Ammon's horn (tissue), 1 donor: Measurements from ENCODE around the gene UBASH3B.
A peak's percentile ranks its signal among the peaks of the same experiment; 100 is the strongest.
"Not testable (repeated sequence)": the region's sequence is repeated elsewhere in the genome, so short reads cannot be mapped to it uniquely, and the experiment has no call there.

Experiments used
- DNase-seq: peaks from one replicate; pipeline ENCODE4 v3.0.0-alpha.2; 2016; ENCODE audit warnings: low spot score

Gene UBASH3B

DNA sequence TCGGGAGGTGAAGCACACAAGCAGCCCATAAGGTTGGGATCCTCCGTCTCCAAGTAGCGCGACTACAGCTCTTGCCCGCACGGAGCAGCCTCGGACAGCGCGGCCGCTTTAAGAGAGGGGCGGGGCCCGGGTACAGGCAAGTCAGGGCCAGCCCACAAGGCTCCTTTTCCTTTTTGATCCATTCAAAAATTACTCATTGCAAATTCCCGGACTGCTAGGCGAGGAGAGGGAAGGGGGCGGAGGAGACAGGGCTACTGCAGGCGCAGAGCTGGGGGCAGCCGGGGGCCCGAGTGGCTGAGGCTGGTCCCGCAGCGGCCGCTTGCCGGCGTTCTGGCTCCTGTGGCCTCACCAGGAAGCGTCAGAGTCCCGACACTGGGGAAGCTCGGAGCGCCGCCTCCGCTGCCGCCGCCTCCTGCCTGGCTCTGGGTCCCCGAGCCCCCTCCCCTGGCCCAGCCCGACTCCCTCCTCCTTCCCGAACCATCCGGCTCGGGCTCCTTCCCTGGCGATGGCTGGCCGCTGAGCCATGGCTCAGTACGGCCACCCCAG is at the start of gene UBASH3B:
TSS of gene UBASH3B (plus strand) at position 196 of the 546 bp plus-strand sequence. CDS start at position 524, 328 bp downstream.
- peak; percentile 73 for DNase-seq

DNA sequence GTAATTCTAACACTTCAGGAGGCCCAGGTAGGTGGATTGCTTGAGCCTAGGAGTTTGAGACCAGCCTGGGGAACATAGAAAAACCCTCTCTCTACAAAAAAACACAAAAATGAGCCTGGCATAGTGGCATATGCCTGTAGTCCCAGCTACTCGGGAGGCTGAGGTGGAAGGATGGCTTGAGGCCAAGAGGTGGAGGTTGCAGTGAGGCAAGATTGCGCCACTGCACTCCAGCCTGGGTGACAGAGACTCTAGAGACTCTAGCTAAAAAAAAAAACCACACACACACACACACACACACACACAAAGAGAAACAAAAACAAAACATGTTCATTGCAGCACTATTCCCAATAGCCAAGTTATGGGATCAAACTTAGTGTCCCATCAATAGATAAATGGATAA is 48.4 kb upstream of the UBASH3B start:
- not testable (repeated sequence) for DNase-seq

DNA sequence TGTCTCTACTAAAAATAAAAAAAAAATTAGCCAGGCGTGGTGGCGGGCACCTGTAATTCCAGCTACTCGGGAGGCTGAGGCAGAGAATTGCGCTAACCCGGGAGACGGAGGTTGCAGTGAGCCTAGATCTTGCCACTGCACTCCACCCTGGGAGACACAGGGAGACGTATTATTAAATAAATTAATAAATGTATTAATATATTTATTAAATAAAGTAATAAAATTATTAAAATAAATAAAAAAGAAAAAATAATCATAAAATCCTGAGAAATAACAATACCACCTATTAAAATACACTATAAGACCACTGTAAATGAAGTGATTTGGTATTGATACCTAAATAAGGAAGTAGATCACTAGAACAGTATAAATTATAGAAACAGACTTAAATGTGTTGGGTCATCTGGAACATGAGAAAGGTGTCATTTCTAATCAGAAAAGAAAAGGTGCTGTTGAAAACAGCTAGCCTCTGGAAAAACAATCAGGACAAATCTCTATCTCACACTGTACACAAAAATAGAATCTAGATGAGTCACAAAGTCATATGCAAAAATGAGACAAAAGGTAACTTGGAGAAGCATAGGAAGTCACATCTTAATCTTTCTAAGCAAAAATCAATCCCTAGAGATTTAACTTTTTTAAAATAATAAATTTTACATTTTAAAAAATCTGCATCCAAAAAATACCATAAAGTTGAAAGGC is 43.2 kb upstream of the UBASH3B start:
- no peak for DNase-seq

DNA sequence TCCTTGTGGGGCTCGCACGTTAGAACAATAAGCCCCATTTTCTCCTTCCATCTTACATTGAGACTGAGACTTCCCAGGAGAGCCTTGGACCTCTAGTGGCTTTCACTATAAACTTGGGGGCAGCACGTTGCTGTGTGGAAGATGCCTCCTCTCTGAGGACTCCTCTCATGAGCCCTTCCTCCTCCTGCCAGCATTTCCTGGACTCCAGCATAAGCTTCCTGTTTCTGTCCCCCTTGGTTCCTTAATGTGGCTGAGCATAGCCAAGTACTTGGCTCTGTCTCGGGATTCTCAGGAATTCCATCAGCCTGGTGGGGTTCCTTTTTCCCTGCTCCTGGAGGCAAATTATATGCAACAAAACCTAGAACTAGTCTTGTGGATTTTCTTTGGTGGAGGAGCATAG is 38.8 kb upstream of the UBASH3B start:
- no peak for DNase-seq

DNA sequence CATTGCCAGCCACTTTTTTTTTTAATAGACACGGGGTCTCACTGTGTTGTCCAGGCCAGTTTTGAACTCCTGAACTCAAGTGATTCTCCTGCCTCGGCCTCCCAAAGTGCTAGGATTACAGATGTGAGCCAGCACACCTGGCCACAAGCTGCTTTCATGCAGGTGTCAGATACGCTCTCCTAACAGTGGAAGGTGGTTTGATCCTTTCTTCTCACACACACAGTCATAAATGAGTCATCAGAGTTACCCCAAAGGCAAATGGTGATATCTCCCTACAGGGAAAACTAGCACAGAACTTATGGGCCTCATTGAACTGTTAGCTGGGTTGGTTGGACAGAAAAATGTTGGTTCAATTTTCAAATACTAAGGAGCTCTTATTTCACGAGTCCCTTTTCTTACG is 38.2 kb upstream of the UBASH3B start:
- DNase-seq: no peak

DNA sequence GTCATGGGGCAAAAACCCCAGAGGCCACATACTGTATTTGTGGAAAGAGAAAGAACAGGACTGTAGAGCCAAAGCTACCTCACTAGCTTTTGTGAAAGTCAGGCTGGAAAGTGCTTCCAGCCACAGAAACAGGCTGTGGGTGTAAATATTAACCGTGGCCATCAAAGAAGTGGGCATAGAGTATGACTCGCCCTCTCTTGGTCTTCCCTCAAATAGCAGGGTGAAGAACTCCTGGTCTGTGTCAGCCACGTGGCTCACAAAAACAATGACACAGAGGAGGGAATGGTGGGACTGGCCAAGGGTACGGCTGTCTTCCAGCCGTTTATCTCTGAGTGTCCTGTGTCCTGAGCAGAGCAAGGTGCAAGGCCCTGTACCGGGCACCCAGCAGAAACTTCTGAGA is 37.6 kb upstream of the UBASH3B start:
- no peak for DNase-seq

GRCh38 chr11:122618927-122619326 is 36.6 kb upstream of the UBASH3B start:
- DNase-seq: no peak

DNA sequence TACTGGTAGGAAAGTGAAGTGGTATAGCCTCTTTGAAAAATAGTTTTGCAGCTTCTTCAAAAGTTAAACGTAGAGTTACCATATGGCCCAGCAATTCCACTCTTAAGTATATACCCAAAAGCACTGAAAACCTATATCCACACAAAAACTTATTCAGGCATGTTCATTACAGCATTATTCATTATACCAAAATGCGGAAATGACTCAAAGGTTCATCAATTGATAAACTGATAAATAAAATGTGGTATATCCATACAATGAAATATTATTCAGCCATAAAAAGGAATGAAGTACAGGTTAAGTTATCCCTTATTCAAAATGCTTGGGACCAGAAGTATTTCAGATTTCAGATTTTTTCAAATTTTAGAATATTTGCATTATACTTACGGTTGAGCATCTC is 35.8 kb upstream of the UBASH3B start:
- no peak for DNase-seq

GRCh38 chr11:122625501-122625900 is 30.0 kb upstream of the UBASH3B start:
- DNase-seq: not testable (repeated sequence)

- DNase-seq: no peak
Measured at GRCh38 chr11:122625976-122626665, 29.4 kb upstream of the UBASH3B start.

- DNase-seq: no peak
Measured at GRCh38 chr11:122627745-122628144, 27.8 kb upstream of the UBASH3B start.

GRCh38 chr11:122628810-122629555 is 26.5 kb upstream of the UBASH3B start:
- DNase-seq: peak; percentile 82

GRCh38 chr11:122632181-122632824 is 23.2 kb upstream of the UBASH3B start:
- DNase-seq: no peak

DNA sequence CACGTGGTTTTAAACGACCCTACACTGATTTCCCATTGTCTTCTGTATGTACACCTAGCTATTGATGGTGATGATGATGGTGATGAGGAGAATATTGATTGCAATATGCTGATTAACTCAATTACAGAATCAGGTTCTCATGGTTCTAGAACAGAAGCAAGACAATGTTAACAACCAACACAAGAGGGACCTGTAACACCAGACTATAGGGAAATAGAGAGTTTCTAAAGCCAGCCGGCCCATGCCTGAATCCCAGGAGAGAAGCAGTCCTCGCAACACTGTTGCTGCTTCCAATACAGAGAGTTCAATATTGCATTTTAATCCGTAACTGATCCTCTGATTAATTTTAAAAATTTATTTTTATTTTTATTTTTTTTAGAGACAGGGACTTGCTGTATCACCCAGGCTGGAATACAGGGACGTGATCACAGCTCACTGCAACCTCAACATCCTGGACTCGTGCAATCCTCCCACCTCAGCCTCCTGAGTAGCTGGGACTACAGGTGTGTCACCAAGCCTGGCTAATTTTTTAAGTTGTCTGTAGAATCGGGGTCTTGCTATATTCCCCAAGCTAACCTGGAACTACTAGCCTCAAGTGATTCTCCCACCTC is 22.2 kb upstream of the UBASH3B start:
- DNase-seq: peak; percentile 68

DNA sequence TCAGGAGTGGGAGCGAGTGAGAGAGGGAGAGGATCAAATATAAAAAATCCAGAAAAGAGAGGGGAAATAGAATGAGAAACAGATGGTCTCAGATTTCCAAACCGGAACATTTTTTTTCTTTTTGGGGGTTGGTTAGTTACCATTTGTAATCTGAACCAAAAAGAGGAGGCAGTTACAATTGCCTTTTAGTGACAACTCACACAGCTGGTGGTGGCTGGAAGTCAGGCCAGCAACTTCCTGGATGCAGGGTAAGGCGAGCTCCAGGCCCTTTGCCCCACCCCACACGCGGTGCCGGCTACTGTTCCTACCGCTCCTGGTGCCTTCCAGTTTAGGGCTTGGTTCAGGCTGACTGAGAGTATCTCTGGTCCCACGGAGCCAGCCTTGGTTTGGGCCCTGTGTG is 21.0 kb upstream of the UBASH3B start:
- no peak for DNase-seq

DNA sequence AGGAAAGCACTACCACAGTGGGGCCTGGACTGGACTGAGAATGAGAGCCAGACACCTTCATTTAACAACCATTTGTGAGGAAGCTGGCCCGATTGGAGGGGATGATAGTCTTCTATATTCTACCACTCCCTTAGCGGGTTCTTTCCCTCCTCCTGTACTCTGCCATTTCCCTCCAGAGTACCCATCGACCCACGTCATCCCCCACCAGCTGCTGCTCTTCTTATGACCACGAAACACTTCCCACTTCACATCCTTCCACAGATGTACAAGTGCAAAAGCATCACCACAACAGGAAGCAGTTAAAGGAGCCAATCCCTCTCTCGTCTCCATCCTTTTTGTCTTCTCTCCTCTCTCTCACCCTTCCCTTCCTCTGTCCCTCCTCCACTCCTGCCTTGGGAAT is 18.0 kb upstream of the UBASH3B start:
- no peak for DNase-seq

- no peak for DNase-seq
Measured at GRCh38 chr11:122642472-122642922, 13.0 kb upstream of the UBASH3B start.

DNA sequence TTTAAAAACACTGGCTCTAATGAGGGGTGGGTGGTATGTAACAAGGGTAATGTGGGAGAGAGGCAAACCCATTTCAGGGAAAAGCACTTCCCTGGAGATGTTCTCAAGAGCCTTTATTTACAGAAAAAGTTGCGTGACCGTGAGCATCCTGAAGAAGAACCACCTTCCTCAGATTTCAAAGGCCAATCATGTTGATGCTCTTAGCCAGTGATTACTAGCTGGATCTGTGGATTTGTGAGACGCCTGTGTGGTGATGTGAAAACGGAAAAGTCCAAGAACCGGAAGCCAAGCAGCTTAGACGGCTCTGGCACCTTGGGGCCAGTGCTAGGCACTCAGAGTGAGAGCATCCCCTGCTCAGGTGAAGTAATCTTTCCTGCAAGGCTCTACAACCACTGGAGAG is 12.6 kb upstream of the UBASH3B start:
- no peak for DNase-seq

GRCh38 chr11:122645847-122646246 is 9.7 kb upstream of the UBASH3B start:
- no peak for DNase-seq

DNA sequence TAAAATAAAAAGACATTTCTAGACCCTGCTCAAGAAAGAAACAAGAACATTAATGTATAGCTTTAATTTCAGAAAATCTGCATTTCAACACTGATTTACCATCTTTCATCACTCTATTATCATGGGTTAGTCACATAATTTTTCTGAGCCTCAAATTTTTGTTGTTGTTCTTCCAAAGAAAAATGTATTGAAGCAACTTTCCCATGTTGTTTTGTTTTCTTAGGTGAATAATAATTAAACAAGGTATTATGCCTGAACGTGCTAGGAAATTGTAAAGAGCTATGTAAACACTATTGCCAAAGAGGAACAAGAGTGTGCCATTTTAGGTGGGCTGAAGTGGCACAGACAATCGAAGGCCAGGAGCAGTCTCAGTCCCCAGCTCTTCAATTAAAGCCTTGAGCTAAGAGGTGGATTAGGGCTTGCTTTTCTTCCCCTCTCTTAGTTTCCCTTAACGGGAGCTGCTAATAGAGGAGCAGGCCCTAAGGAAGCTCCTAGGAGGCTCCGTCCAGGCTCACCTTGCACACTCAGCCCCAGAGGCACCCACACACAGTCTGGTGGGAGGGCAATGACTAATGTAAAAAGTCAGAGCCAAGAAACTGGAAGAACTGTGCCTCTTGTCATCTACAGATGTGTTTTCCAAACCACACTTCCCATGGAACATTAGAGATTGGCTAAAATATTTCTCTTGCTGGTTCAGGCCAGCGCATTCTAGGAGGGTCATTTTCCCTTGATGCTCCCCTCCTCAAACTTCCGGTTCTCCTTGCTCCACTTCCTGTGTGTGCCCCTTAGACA is 8.8 kb upstream of the UBASH3B start:
- no peak for DNase-seq
